DOHH2 (cell line): Measurements from ENCODE around the gene NDUFAF2.

ENCODE experiments used
- CTCF ChIP-seq: fragments of 200-600 bp; sonication (generic); IDR thresholded peaks from one replicate; pipeline ENCODE4 v1.5.1; 2014; ENCODE audit warnings: antibody characterized with exemption, mild to moderate bottlenecking, low read depth, low read length; ENCODE audit not compliant: poor library complexity, severe bottlenecking
- EZH2phosphoT487 ChIP-seq: fragments of 200-600 bp; sonication (generic); IDR thresholded peaks from 2 replicates; pipeline ENCODE4 v1.6.1; 2017; ENCODE audit warnings: borderline replicate concordance, mild to moderate bottlenecking, antibody characterized with exemption, low read length, moderate library complexity, mixed read lengths

GRCh38 chr5:61202213-61202612, 257.2 kb downstream of the NDUFAF2 start:
- TF ChIP-seq EZH2phosphoT487: no peak
- TF ChIP-seq CTCF: no peak
